Esophagus squamous epithelium (tissue), 5 donors: ENCODE measurements around the gene DIPK1B. TPM values are rescaled to one million over a fixed set of nuclear protein-coding genes. Genes with fewer than 3 reads are reported as not detected.

Experiments used
- DNase-seq: peaks from one replicate; lab custom pipeline; 2025; lab: John Stamatoyannopoulos, UW
- H3K27ac ChIP-seq, 4 donors: fragments of 200-600 bp; sonication (generic); one replicate each; pipeline ENCODE4 v1.5.1; 2016 to 2019; ENCODE audit warnings: mild to moderate bottlenecking in 1 of 4
- H3K27me3 ChIP-seq, 4 donors: fragments of 200-600 bp; sonication (generic); 1 replicate in 3 of 4; 2 replicates in 1 of 4; pipeline versions ENCODE4 v1.5.1 to v1.6.0; 2017 to 2021; ENCODE audit warnings: antibody characterized with exemption in 1 of 4
- H3K36me3 ChIP-seq, 3 donors: fragments of 200-600 bp; sonication (generic); one replicate each; pipeline ENCODE4 v1.5.1; 2016 to 2019
- H3K4me1 ChIP-seq, 3 donors: fragments of 200-600 bp; sonication (generic); one replicate each; pipeline ENCODE4 v1.5.1; 2017 to 2019
- H3K4me3 ChIP-seq, 4 donors: fragments of 200-600 bp; sonication (generic); 1 replicate in 3 of 4; 2 replicates in 1 of 4; pipeline ENCODE4 v1.5.1; 2016 to 2019; ENCODE audit warnings: mild to moderate bottlenecking in 2 of 4, moderate library complexity in 1 of 4
- H3K9me3 ChIP-seq, 3 donors: fragments of 200-600 bp; sonication (generic); one replicate each; pipeline ENCODE4 v1.5.1; 2016 to 2019
- CTCF ChIP-seq, 6 experiments: fragments of 450-650 bp in 4 of 6; fragments of 200-600 bp in 2 of 6; sonication (generic) in 2 of 6; IDR thresholded peaks; one replicate each; pipeline ENCODE4 v1.5.1; 2016 to 2019; ENCODE audit warnings: antibody characterized with exemption in 6 of 6, mild to moderate bottlenecking in 4 of 6, moderate library complexity in 4 of 6
- POLR2A ChIP-seq, 4 donors: fragments of 450-650 bp; IDR thresholded peaks; one replicate each; pipeline ENCODE4 v1.6.1; 2017; ENCODE audit warnings: antibody characterized with exemption in 4 of 4, mild to moderate bottlenecking in 4 of 4, moderate library complexity in 3 of 4
- WGBS, 2 donors: methylation state at CpG; one replicate each; pipeline ENCODE4 v1.1.5; 2018; 5-methylcytosine and 5-hydroxymethylcytosine counted together
- intact Hi-C: fragments of 100-400 bp; cut with DNase I; formaldehyde crosslinking; loops from one replicate; pipeline ENCODE4 v1.15.0; 2022
- total RNA-seq, 4 donors: library from RNA; depleted of rRNA; stranded (reverse); fragments of >200 nt; gene quantifications; one replicate each; pipeline ENCODE4 v1.1.0, GENCODE V29; 2016
- donor health status: DM: yes; HTN: yes; CAD: no.

DIPK1B gene
- total RNA-seq, 4 donors from 2014 or later = 0.48 to 6.3 (median 1.1) TPM

- DNase-seq = no peak
- intact Hi-C loops = no loop called here
- no peaks in the 10 kb centered on the region for H3K27me3 ChIP-seq
- no peak for TF ChIP-seq CTCF (IDR thresholded peaks at IDR 0.05)
- no peak for TF ChIP-seq POLR2A (IDR thresholded peaks at IDR 0.05)
- peaks cover 3 to 61% (median 8%) of the 10 kb centered on the region in 3 donors for H3K36me3 ChIP-seq
- peaks cover 7 to 32% (median 10%) of the 10 kb centered on the region in 3 donors for H3K4me1 ChIP-seq
- 95% methylated on average over 4 of the region's 15 CpGs; no CpG with 5 or more reads in 1 of the 2 donors for WGBS, 2 donors
- H3K27ac ChIP-seq = no peak overlapping the region
- H3K4me3 ChIP-seq = no peak overlapping the region
- no peaks in the 10 kb centered on the region for H3K9me3 ChIP-seq
Measured at GRCh38 chr9:136678034-136678433, 34.3 kb upstream of the DIPK1B start.

- 66 to 85% methylated on average over 5 to 6 of the region's 6 CpGs for WGBS, 2 donors
- TF ChIP-seq CTCF (IDR thresholded peaks at IDR 0.05) (no peak), POLR2A (IDR thresholded peaks at IDR 0.05) (no peak)
Measured at GRCh38 chr9:136678624-136679023, 33.7 kb upstream of the DIPK1B start.

GRCh38 chr9:136679431-136679941 lies 32.9 kb upstream of the DIPK1B start:
- Histone ChIP-seq H3K4me1 (peaks cover 7 to 42% (median 10%) of the 10 kb centered on the region in 3 donors), H3K27ac (peak overlapping the region in 2 of 4 donors; percentile 25 to 39), H3K36me3 (peaks cover 3 to 57% (median 8%) of the 10 kb centered on the region in 3 donors), H3K27me3 (no peaks in the 10 kb centered on the region), H3K4me3 (no peak overlapping the region), H3K9me3 (no peaks in the 10 kb centered on the region)
- DNase-seq = no peak
- WGBS, 2 donors = 28 to 53% methylated on average over 7 to 17 of the region's 22 CpGs
- no peak for TF ChIP-seq CTCF (IDR thresholded peaks at IDR 0.05)
- peak in 1 of 4 donors; percentile 8 for TF ChIP-seq POLR2A (IDR thresholded peaks at IDR 0.05)
- intact Hi-C loops = no loop called here

More at GRCh38 chr9:136678624-136679023, 33.7 kb upstream of the DIPK1B start:
- H3K4me3 ChIP-seq = no peak overlapping the region
- peaks cover 7 to 36% (median 10%) of the 10 kb centered on the region in 3 donors for H3K4me1 ChIP-seq
- no peak for DNase-seq
- intact Hi-C loops = no loop called here
- peaks cover 3 to 61% (median 8%) of the 10 kb centered on the region in 3 donors for H3K36me3 ChIP-seq
- no peak overlapping the region for H3K27ac ChIP-seq
- no peaks in the 10 kb centered on the region for H3K27me3 ChIP-seq
- no peaks in the 10 kb centered on the region for H3K9me3 ChIP-seq

DNA sequence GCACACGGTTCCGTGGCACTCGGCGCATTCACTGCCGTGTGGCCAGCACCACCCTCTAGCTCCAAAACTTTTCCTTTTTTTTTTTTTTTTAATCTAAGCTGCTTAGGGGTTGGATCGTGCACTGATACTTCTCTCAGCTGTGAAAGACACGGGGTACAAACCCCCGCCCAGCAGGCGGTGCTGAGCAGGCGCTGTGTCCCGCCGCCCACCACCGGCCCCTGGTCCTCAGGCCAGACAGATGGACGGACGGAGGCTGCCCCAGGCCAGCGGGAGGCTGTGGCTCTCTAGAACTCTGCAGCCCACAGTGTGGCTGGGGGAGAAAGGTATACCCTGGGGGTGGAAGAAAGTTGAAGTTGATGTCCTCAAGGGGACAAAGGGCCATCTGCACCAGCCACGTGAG lies 31.3 kb upstream of the DIPK1B start:
- 78 to 93% methylated on average over 7 of the region's 17 CpGs for WGBS, 2 donors
- DNase-seq = no peak
- Histone ChIP-seq H3K4me1 (peaks cover 16 to 47% (median 23%) of the 10 kb centered on the region in 3 donors), H3K27me3 (no peaks in the 10 kb centered on the region), H3K27ac (no peak overlapping the region), H3K9me3 (no peaks in the 10 kb centered on the region), H3K4me3 (no peak overlapping the region), H3K36me3 (peaks cover 3 to 54% (median 6%) of the 10 kb centered on the region in 3 donors)
- intact Hi-C loops = no loop called here
- no peak for TF ChIP-seq CTCF (IDR thresholded peaks at IDR 0.05)
- TF ChIP-seq POLR2A (IDR thresholded peaks at IDR 0.05) = no peak

DNA sequence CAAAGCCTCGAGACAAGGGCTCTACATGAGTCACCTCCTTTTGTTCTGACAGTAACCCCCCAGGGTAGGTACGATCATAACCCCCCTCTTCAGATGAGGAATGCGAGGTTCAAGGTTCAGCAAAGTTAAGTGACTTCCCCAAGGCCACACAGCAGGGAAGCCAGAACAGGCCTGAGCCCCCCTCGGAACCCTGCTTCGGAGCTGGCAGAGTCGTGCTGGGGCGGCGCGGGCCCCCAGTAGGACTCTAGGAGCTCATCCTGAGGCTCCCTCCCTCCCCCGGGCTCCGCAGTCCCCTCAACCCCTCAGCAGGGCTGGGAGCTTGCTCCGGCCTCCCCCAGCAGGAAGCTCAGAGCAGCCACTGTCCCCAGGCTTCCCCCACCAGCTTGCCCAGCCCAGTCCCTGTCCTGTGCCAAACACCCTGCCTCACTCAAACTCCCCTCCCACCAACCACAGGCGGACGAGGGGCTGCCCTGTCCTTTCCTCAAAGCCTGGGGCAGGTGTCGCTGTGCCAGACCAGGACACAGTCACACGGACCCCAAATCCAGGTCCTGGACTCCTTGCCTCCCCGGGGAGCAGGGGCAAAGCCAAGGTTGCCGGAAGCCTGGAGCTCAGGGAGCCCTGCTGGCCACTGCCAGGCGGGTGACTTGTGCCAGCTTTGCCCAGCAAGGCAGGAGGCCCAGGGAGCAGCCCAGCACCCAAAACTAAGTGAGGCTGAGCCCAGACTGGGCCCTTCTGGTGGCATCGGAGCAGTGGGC lies 30.2 kb upstream of the DIPK1B start:
- no peaks in the 10 kb centered on the region for H3K27me3 ChIP-seq
- no peak overlapping the region for H3K27ac ChIP-seq
- peaks cover 23 to 55% (median 26%) of the 10 kb centered on the region in 3 donors for H3K4me1 ChIP-seq
- no peak for DNase-seq
- H3K36me3 ChIP-seq = peaks cover 0 to 43% (median 0%) of the 10 kb centered on the region in 3 donors
- H3K9me3 ChIP-seq = no peaks in the 10 kb centered on the region
- no peak overlapping the region for H3K4me3 ChIP-seq
- intact Hi-C loops = no loop called here
- no peak for TF ChIP-seq CTCF (IDR thresholded peaks at IDR 0.05)
- no peak for TF ChIP-seq POLR2A (IDR thresholded peaks at IDR 0.05)
- 89% methylated on average over 13 of the region's 20 CpGs; no CpG with 5 or more reads in 1 of the 2 donors for WGBS, 2 donors
